Activated CD8-positive, alpha-beta memory T cell treated with anti-CD3 and anti-CD28 coated beads for 24 hours (primary cell): ENCODE data around the gene FRMD1.

Source experiments
- DNase-seq: peaks from one replicate; pipeline ENCODE4 v3.0.0-alpha.2; 2020

FRMD1 gene

GRCh38 chr6:168022488-168023321, 56.3 kb downstream of the FRMD1 start:
- DNase-seq = no peak

DNA sequence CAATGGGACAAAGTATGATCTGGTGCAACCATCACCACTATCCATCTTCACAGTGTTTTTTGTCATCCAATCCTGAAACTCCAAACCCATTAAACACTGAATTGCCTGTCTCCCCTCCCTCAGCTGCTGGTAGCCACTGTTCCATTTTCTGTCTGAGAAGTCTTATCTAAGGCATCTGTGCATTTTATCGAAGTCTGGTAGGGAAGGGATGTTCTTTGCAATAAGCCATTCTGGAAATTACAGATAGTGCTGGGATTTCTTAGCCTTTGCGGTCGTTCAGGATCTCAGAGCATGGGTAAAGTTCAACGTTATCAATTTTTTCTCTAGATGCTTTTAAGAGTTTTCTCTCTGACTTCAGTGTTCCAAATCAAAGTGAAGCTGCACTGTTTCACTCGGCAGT, 57.4 kb downstream of the FRMD1 start:
- DNase-seq = no peak

- no peak for DNase-seq
Observed at GRCh38 chr6:168020242-168020641, 58.8 kb downstream of the FRMD1 start.

DNA sequence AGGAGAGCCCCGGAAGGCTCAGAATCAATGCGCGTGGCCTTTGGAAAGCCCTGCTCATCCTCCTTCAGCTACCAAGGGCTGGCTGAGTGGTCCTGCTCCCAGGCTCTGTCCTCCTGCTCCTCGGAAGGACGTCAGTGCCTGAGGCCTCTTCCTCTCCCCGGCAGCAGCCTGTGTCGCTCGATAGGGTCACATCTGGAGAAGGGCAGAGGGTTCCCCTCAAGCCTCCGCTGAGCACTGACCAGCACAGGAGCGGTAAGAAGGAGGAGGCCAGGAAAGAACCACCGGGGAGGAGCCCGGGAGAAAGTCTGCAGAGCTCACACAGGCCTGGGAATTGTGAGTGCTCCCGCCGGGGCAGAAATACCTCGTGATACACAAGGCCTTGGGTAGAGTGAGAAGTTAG, 60.3 kb downstream of the FRMD1 start:
- DNase-seq = no peak

DNA sequence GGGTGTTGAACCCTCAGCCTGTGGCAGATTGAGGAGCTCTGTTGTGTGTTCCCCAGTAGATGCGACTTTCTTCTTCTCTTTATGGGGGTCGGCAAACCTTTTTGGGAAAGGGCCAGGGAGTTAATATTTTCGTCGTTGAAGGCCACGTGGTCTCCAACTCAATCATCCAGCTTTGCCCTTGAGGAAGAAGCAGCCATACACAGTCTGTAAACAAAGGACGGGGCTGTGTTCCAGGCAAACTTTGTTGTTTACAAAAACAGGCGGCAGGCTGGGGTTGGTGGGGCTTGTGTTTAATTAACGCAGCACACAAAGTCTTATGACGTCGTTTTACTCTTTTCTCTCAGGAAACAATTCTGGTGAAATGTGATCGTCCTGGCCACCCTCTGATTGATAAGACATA, 61.4 kb downstream of the FRMD1 start:
- DNase-seq = no peak

DNA sequence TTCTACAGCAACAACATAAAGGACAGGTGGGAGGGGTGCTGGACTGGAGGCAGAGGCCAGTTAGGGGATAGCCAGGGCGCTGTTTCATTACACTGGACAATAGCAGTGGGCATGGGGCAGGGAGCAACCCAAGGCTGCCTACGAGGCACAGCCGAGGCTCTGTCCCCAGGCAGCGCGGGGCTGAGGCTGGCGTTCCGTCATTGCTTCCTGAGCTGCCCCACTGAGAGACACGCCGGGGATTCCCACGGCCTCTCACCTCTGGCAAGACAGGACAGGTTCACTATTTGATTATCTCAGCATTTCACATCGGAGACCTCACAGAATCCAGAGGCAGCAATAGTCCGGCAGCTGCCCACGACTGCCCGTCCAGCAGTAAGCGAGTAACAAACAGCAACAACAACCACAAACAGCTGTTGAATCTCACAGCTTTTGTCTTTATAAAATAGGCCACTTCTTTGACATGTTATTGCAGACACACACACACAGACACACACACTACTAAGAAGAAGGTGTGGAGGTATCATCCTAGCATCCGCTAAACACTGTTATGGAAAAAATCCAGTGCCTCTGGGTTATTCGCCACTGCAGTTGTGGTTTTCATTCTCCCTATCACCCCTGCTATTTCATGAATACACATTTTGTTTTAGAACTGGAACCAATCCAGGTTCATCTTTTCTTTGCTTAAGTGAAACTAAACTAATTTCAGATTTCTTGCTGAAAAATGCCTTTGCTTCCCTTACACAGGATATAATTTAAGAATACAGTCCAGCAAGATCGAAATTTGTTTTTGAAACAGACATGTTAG, 62.1 kb downstream of the FRMD1 start:
- DNase-seq = no peak

DNA sequence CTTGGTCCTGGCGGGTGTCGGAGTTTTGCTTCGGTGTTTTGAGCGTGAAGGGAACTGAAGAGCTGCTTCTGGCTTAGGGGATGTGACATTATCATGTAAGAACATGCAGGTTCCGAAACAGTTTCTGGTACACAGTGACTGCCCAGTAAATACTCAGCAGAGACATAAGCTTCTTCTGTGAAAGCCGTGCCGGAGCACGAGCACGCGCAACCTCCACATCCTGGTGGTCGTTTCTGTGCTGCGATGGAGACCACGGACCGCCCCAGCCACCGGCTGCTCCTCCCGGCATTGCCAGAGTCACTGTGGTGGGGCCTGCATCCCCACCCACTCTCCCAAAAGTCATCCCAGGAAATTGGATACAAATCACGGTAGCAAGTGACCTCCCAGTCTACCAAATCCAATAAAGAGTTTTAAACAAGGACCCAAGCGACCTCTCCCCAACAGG, 62.8 kb downstream of the FRMD1 start:
- no peak for DNase-seq

- DNase-seq = no peak
Observed at GRCh38 chr6:168015482-168016175, 63.4 kb downstream of the FRMD1 start.

DNA sequence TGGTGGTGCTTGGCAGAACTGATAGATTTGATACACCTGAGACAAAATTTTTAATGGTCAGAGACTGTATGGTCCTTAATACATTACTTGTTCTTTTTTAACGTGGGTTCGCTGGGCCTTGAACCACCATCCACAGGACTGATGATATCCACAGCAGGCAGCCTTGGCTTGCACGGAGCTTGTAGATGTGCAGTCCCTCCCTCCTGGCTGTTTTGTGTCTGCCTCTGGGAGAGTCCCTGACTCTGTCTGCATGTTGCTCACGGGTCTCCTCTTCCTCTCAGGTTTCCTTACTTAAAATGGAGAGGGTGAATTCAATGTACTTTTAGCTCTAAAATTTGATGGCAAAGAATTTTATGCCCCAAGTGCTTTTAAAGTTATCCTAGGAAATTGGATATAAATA, 64.0 kb downstream of the FRMD1 start:
- DNase-seq = no peak

DNA sequence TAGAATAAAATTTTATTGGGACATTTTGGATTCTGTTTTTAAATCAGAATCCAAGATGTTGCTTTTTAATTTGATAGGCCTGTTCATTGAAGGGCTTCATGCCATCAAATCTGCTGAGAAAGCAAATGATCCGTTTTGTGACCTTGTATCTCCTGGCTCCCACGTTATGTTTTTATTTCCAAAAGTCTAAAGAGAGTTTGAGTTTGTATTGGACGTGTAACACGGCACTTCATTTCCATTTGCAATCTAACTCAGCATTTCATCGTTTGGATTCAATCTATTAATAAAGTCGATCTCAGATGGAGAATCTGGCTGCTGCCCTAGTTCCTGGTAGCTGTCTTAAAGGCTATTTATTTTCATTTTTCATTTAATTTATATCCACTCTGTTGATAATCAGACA, 64.6 kb downstream of the FRMD1 start:
- DNase-seq = no peak

DNA sequence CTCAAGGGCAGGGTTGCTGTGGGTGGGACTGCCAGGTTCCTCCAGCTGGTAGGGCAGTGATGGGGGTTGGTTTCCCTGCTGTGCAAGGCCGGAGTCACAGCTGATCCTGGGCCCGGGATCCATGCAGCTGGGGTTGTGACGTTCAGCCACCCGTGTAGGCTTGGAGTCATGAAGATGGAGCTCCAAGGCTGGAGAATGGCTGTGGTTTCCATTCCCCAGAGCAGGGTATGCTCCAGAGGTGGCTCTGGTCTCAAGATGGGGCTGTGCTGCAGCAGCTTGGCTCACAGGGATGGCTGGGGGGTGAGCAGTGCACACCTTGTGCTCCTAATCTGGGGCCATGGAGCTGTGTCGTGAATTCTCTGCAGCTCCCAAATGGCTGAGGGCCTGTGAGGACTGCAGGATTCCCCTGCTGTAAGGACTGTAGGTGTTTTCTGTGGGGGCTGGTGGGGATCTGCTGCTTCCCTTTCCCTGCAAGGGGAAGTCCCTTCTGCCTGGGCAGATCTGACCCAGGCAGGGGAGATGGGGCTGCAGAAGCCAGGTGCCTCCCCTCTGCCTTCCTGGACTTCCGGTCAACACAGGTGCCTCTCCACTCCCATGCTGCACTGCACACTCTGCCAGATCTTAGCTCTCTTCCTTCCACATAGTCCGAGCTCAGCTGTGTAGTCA, 65.6 kb downstream of the FRMD1 start:
- no peak for DNase-seq

- DNase-seq = no peak
Observed at GRCh38 chr6:168012431-168013249, 66.4 kb downstream of the FRMD1 start.

DNA sequence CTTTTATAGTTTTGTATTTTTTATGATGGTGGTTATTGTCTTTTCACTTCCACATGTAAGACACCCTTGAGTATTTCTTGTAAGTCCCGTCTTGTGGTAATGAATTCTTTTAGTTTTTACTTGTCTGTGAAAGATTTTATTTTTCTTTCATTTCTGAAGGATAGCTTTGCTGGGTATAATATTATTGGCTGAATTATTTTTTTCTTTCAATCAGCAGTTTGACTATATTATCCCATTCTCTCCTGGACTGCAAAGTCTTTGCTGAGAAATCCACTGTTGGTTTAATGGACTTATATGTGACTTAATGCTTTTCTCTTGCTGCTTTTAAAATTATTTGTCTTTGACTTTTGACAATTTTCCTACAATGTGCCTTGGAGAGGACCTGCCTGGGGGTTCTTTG, 67.7 kb downstream of the FRMD1 start:
- DNase-seq = no peak

DNA sequence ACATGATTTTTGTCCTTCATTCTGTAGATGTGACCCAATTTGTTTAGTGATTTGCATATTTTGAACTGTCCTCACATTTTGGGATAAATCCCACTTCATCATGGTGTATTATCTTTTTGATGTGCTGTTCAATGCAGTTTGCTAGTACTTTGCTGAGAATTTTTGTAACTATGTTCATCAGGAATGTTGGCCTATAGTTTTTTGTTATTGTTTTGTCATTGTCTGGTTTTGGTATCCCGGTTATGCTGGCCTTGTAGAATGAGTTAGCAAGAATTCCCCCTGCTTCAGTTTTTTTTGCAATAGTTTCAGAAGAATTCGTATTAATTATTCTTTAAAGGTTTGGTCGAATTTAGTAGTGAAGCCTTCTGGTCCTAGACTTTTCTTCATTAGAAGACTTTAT, 69.7 kb downstream of the FRMD1 start:
- no peak for DNase-seq

DNA sequence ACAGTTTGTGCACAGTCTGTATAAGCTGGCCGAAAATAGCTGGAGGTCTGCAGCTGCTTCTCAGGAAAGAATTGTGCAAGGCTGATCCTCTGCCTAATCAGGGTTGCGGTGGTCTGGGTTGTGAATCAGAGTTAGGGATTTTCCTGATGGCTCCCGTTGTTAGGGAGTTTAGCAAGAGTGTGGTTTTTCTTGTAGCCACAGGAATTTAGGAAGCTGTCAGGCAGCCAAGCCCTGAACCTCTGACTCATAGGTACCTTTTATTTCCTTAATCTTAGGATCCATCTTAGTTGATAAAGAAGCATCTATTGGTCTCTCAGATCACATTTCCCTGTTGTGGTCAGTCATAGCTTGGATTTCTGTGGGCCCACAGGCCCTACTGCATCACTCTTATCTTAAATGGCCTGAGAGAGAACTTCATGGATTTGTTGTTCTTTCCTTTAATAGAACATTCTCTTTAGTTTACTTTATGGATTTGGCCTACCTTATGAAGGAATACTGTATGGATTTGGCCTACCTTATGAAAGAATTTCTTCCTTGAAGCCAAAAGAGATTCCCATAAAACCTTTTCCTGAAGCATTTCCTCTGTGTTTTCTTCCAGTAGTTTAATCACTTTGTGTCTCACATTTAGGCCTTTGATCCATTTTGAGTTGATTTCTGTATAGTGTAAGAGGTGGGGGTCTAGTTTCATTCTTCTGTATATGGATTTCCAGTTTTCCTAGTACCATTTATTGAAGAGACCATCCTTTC, 71.2 kb downstream of the FRMD1 start:
- DNase-seq = no peak

DNA sequence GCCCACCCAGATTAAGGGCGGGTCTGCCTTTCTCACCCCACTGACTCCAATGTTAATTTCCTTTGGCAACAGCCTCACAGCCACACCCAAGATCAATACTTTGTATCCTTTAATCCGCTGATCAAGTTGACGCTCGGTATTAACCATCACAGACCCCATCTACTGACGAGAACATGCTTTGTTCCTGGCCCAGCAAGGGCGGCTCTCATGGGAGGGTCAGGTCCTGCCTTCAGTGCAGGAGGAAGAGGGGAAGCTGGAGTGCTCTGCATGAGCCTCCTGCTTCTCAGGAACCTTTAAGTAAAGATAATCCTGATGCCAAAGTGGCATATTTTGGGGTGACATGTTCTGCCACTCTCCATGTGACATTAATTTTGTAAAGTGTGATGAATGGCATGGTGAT, 73.2 kb downstream of the FRMD1 start:
- no peak for DNase-seq

DNA sequence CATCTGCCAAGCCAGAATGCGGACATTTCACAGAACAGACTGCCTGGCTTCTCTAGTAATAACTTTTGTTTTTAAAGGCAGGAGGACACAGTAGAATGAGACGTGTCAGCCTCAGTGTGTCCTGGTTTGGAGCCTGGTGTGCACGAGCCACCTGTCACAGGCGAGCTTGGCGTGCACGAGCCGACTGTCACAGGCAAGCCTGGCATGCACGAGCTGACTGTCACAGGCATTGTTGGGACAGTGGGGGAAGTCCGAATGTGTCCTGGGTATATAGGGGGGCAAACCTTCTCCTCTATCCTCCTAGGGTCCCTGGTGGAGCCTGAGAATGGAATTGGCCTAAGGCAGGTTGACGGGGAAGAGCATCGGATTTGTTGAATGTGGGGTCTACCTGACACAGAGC, 74.1 kb downstream of the FRMD1 start:
- DNase-seq = no peak

DNA sequence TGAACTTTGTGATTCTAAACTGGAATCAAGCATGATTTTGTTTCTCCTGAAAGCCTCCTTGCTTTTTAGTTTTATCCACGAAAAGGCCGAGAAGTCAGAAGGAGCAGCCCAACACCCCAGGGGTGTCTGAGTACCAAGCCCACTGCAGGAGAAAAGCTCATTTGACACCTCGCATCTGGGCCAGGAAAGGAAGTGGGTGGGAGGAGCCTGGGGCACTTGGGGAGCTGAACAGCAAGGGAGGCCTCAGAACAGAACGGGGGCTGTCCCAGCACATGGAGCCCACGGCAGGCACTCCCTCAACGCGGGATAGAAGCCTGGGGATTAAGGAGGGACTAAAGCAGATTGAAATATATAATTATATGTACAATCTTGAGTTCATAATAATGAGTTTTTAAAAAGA, 75.0 kb downstream of the FRMD1 start:
- no peak for DNase-seq
